ENCODE data around the gene TRIP6. TPM values are rescaled to one million over a fixed set of nuclear protein-coding genes. Genes with fewer than 3 reads are reported as not detected.

Gene TRIP6
- total and polyA plus RNA-seq, 2 of the 8 experiments (the other 6 are each of a cell fraction or from before 2014, with no cell fraction given), result 88.4 to 103 TPM

- Histone ChIP-seq H4K8ac (ENCODE audit: extremely low read depth, insufficient read depth, low read length) (no peak overlapping the region), H3K9ac (replicated peaks in 1 of 4; ENCODE audit: extremely low read depth in 1 of 4, low read depth in 3 of 4, low read length in 3 of 4) (peak overlapping the region in 2 of 4 experiments; percentile 14 to 58; a peak in 2 of 7 replicates), H3K9me3 (ENCODE audit: insufficient read depth in 2 of 2, low read depth in 1 of 2, low read length in 1 of 2) (no peaks in the 10 kb centered on the region), H4K91ac (replicated peaks; ENCODE audit: insufficient read length, low read length) (no peak overlapping the region), H3K27me3 (replicated peaks in 1 of 4; ENCODE audit: control insufficient read depth in 3 of 4, extremely low read depth in 1 of 4, insufficient read depth in 3 of 4, low read length in 3 of 4) (no peaks in the 10 kb centered on the region), H3K4me1 (replicated peaks in 1 of 4; ENCODE audit: control insufficient read depth in 3 of 4, insufficient read depth in 4 of 4, low read length in 3 of 4) (peaks cover 0 to 13% (median 10%) of the 10 kb centered on the region in 4 experiments; a peak in 6 of 7 replicates), H3K23ac (ENCODE audit: insufficient read length) (no peak overlapping the region), H2BK15ac (ENCODE audit: low read length) (no peak overlapping the region), H3K4me2 (ENCODE audit: insufficient read depth in 1 of 2, low read depth in 2 of 2, low read length in 2 of 2) (peak overlapping the region; percentile 90 to 92), H2BK120ac (replicated peaks; ENCODE audit: low read depth, low read length) (no peak overlapping the region), H3K36me3 (ENCODE audit: control insufficient read depth in 2 of 4, insufficient read depth in 4 of 4, low read length in 3 of 4) (peaks cover 19 to 35% (median 30%) of the 10 kb centered on the region in 4 experiments; a peak in 7 of 8 replicates), H2BK5ac (ENCODE audit: low read depth, low read length) (peak overlapping the region; percentile 69; the same call in 1 of the 2 replicates), H2BK20ac (ENCODE audit: low read length) (no peak overlapping the region), H3K18ac (ENCODE audit: extremely low read depth, low read length) (no peak overlapping the region), H3K4ac (replicated peaks; ENCODE audit: insufficient read length, low read depth, low read length) (no peak overlapping the region), H4K20me1 (replicated peaks in 1 of 2; ENCODE audit: control insufficient read depth in 1 of 2, insufficient read depth in 2 of 2, low read length in 2 of 2) (peaks cover 14 to 25% of the 10 kb centered on the region in 2 experiments), H3K23me2 (ENCODE audit: low read depth, low read length) (peaks cover 15% of the 10 kb centered on the region; the same call in 1 of the 2 replicates), H3K27ac (ENCODE audit: low read depth, low read length) (no peak overlapping the region; the same call in 1 of the 2 replicates), H3K79me1 (ENCODE audit: low read depth, low read length) (peaks cover 5% of the 10 kb centered on the region; the same call in 1 of the 2 replicates), H3K14ac (ENCODE audit: insufficient read length) (no peak overlapping the region), H2AK5ac (ENCODE audit: low read depth, low read length) (0 out of 2 replicates have a peak overlapping the region, but pooled peaks have one; percentile 3), H2BK12ac (ENCODE audit: low read depth, low read length) (peak overlapping the region; percentile 21; the same call in 1 of the 2 replicates), H3K4me3 (ENCODE audit: extremely low read depth in 1 of 4, insufficient read depth in 2 of 4, low read depth in 3 of 4, low read length in 4 of 4) (peak overlapping the region; percentile 88 to 100 (median 92); a peak in 6 of 8 replicates), H2AFZ (ENCODE audit: low read length) (no peak overlapping the region), H3K56ac (replicated peaks; ENCODE audit: insufficient read length, low read depth, low read length) (no peak overlapping the region), H4K5ac (ENCODE audit: insufficient read length, low read depth, low read length) (no peak overlapping the region), H3K79me2 (ENCODE audit: control insufficient read depth in 1 of 2, insufficient read depth in 2 of 2, low read length in 2 of 2) (peaks cover 7 to 38% of the 10 kb centered on the region in 2 experiments)
- TF ChIP-seq SAP30 (IDR thresholded peaks at IDR 0.05; ENCODE audit: insufficient read depth, insufficient replicate concordance, low read length) (peak; percentile 66), SIRT6 (IDR thresholded peaks at IDR 0.05; ENCODE audit: low read length) (no peak), SIN3A (conservative IDR thresholded peaks at IDR 0.05 in 1 of 2, IDR thresholded peaks at IDR 0.05 in 1 of 2; ENCODE audit: low read depth in 1 of 2, low read length in 2 of 2) (peak in 1 of 2 experiments; percentile 72; a peak in 1 of 4 replicates), POLR2A (IDR thresholded peaks at IDR 0.05; ENCODE audit: control extremely low read depth in 1 of 2, low read depth in 2 of 2, low read length in 2 of 2) (no peak)
- TF ChIP-seq, protein P1, sequence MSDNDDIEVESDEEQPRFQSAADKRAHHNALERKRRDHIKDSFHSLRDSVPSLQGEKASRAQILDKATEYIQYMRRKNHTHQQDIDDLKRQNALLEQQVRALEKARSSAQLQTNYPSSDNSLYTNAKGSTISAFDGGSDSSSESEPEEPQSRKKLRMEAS (IDR thresholded peaks at IDR 0.05), result peak; percentile 46; the same call in 1 of the 2 replicates
- DNase-seq (ENCODE audit: low read depth in 1 of 2, low spot score in 2 of 2) (no peak), FAIRE-seq (no peak)
- POLR2A ChIA-PET (ENCODE audit: partially characterized antibody), result interaction anchor here (0.8 to 6.5 kb wide), 10 partner anchors 9 to 120 kb away, joined by 3 to 76 read pairs (median 5); partner anchors contain the start of genes POP7, SLC12A9 and SRRT
- CTCF ChIA-PET (ENCODE audit: partially characterized antibody), result interaction anchor here (0.6 to 5.2 kb wide), 14 partner anchors 10 to 582 kb away, joined by 3 to 48 read pairs (median 4); partner anchors contain the start of genes POP7 and SLC12A9
- WGBS, 2 experiments (ENCODE audit: extremely low coverage in 1 of 2, insufficient coverage in 1 of 2, insufficient read length in 1 of 2, insufficient replicate concordance in 2 of 2, low coverage in 1 of 2, low lambda C conversion rate in 2 of 2, missing lambda C conversion rate in 1 of 2), result 67% methylated on average over 16 of the region's 16 CpGs; no CpG with 5 or more reads in 1 of the 2 experiments
Measured at GRCh38 chr7:100825215-100825671, 41.9 kb upstream of the TRIP6 start.
